ACHN (cell line): ENCODE results near the gene PDCD1.
"Not testable (repeated sequence)": the region's sequence is repeated elsewhere in the genome, so short reads cannot be mapped to it uniquely, and the experiment has no call there.

Experiments
- DNase-seq: peaks from one replicate; pipeline ENCODE4 v3.0.0-alpha.2; 2015
- in situ Hi-C: cut with HindIII; loops from 2 replicates; pipeline ENCODE4 v1.10.0; 2017; ENCODE audit warnings: low sequenced_read_pairs, low pct_ligation_motif_present, low pct_unique_long_range_greater_than_20kb

PDCD1 gene

DNA sequence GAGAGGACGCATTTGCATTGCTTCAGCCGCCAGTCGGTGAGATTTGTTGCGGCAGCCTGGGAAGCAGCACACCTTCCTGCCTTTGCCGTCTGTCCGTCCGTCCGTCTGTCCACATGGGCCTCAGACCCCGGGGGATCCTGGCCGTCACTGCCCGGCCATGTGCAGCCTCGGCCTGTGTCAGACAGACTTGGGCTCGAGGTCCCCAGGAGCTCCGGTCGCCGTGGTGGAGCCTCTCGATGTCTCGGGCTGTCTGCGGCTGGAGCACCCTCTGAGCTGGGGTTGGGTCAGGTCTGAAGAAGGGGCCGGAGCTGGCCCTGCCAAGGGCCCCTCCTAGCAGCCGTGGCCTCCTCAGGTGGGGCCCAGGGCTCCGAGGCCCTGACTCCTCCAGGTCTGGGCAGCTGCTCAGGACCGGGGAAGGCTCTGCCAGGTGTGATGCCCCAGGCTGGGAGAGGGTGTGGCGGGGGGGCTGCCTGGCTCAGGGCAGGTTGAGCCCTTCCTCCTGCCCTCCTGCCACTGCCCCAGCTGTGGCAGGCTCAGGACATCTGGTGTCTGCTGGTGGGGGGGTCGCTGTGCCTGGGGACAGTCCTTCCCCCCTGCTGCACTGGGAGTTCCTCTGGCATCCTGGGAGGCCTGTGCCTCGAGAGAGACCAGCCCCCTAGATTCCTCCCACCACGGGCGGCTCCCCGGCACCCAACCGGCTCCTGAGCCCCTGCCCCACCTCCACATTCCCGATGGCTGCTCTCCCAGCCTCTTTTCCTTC, 37.9 kb downstream of the PDCD1 start:
- no peak for DNase-seq
- in situ Hi-C loops = no loop called here

DNA sequence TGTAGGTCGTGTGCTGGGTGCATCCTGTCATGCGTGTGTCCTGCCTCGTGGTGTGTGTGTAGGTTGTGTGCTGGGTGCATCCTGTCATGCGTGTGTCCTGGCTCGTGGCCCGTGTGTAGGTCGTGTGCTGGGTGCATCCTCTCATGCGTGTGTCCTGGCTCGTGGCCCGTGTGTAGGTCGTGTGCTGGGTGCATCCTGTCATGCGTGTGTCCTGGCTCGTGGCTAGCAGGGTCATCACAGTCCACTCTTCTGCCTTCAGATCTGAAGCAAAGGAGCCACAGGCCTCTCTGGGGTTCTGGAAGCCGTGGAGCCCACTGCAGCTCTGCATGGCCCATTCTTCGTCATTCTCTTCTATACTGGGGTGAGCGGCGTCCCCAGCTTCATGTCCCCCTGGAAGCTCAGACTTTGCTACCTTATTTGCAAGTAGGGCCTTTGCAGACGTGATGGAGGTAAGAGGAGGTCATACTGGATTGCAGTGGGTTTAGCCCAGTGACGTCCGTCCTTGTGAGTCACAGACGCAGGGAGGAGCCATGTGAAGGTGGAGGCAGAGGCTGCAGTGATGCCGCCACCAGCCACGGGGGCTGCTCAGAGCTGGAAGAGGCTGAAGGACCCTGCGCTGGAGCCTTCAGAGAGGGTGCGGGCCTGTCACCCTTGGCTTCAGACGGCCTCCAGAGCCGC, 38.6 kb downstream of the PDCD1 start:
- in situ Hi-C loops, DNase-seq: not testable (repeated sequence)

DNA sequence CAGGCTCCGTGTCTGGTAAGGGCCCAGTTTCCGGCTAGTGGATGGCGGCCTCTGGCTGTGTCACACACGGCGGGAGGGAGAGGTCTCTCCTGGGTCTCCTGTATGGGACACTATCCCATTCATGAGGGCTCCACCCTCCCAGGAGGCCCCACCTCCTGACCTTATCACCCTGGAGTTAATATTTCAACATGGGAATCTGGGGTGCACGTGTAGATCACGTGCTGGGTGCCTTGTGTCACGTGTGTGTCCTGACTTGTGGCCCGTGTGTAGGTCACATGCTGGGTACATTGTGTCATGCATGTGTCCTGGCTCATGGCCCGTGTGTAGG, 39.8 kb downstream of the PDCD1 start:
- no peak for DNase-seq
- in situ Hi-C loops = no loop called here

DNA sequence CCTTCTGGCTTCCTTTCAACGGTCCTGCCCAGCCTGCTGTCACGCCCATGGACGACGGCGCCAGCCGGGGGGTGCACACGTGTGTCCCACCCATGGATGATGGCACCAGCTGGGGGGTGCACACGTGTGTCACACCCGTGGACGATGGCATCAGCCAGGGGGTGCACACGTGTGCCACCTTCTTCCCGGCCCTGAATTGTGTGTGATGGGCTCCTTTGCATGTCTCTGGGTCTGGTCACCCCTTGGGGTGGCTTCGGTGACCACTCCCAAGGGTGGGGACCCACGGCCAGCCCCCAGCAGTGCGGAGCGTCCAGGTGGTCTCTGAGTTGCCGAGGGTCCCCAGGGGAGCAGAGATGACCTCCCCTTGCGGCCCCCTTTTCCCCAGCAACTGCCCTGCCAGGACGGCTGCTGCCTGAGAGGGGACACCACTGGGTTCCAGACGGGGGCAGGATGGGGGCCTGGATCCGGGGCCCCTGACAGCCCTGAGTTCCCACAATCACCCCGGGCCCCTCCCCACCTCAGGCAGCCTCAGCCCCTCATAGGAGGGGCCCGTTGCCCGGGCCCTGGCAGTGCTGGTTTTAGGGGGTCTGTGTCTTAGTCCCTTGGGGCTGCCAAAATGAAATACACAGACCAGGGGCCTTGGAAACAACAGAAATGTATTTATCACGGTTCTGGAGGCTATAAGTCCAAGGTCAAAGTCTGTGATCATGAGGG, 40.3 kb downstream of the PDCD1 start:
- DNase-seq = no peak
- in situ Hi-C loops = no loop called here

DNA sequence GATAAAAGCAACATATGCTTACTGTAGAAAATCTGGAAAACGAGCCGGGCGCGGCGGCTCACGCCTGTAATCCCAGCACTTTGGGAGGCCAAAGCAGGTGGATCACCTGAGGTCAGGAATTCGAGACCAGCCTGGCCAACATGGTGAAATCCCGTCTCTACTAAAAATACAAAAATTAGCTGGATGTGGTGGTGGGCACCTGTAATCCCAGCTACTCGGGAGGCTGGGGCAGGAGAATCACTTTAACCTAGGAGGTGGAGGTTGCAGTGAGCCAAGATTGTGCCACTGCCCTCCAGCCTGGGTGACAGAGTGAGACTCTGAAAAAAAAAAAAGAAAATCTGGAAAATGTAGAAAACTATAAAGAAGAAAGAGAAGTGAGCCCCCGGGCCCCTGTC, 40.9 kb downstream of the PDCD1 start:
- in situ Hi-C loops, DNase-seq: not testable (repeated sequence)

DNA sequence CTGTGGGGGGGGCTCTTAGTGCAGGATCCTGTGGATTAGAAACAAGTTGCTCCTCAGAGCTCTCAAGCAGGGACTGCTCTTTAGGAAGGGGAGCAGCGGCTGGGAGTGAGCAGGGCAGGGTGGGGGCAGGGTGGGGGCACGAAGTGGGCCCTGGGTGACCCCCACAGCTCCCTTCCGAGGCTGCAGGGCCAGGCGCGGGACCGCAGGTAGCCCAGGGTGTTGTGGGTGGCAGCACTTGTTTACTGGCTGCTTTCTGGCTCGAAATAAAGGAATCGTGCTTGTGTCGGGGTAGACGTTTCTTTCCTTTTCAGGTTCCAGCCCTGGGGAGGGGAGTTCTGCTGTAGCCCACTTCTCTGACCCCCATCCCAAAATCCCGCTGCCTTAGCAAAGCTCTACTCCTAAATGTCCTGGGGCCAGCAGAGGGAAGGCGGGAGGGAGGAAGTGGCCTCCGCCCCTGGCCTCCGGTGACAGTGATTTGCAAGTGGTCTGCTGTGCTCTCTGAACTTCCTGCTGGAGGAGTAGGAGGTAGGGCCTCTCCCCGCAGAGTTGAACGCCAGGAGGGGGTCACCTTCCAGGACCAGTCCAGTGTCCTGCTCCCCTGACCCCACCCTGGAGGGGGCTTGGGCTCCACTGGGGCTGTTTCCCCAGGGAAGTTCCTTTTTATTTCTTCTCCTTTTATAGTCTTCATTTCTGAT, 41.4 kb downstream of the PDCD1 start:
- in situ Hi-C loops = no loop called here
- DNase-seq = no peak

DNA sequence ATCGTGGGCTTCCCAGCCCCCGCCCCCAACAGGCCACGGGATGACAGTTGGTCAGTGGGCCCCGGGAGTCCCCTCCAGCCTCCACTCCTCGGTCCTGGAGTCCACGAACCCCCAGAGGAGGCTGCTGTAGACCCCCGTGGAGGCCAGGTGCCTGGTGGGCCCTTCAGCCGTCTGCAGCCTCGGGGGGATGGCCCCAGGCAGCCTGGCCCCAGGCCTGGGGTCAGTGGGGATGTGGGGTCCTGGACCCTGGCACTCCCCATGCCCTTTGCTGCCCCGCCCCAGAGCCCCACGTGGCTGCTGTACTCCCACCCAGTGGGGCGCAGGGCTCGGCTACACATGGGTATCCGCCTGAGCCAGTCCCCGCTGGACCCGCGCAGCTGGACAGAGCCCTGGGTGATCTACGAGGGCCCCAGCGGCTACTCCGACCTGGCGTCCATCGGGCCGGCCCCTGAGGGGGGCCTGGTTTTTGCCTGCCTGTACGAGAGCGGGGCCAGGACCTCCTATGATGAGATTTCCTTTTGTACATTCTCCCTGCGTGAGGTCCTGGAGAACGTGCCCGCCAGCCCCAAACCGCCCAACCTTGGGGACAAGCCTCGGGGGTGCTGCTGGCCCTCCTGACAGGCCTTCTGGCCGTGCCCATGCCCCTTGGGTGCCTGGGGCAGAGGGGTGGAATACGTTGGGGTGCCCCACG, 42.1 kb downstream of the PDCD1 start:
- in situ Hi-C loops = no loop called here
- no peak for DNase-seq

DNA sequence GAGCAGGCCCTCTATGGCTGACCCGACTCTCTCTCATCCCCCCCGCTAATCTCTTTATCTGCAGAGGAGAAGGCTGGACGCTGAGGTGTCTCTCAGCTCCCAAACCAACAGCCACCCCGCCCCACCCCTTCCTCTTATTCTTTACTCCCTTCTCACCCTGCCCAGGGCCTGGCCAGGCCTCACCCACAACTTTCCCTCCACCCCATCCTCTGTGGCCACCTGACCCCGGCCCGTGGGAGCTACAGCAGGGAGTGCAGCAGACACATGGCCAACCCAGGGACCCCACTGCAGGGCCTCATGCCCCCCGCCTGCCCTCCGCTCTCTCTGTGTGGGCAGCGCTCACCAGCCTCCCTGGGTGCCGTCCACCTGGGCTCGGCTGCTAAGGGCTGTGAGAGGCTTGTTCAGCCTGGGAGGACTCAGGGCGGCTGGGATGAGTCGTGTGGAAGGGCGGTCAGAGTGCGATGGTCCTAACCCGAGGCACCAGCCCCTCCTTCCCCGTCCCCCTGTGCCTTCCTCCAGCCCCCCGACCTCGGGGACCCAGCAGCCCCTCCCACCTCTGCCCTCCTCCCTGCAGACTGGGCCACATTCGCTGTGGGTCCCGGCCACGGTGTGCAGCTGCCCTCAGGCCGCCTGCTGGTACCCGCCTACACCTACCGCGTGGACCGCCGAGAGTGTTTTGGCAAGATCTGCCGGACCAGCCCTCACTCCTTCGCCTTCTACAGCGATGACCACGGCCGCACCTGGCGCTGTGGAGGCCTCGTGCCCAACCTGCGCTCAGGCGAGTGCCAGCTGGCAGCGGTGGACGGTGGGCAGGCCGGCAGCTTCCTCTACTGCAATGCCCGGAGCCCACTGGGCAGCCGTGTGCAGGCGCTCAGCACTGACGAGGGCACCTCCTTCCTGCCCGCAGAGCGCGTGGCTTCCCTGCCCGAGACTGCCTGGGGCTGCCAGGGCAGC, 42.9 kb downstream of the PDCD1 start:
- in situ Hi-C loops = no loop called here

DNA sequence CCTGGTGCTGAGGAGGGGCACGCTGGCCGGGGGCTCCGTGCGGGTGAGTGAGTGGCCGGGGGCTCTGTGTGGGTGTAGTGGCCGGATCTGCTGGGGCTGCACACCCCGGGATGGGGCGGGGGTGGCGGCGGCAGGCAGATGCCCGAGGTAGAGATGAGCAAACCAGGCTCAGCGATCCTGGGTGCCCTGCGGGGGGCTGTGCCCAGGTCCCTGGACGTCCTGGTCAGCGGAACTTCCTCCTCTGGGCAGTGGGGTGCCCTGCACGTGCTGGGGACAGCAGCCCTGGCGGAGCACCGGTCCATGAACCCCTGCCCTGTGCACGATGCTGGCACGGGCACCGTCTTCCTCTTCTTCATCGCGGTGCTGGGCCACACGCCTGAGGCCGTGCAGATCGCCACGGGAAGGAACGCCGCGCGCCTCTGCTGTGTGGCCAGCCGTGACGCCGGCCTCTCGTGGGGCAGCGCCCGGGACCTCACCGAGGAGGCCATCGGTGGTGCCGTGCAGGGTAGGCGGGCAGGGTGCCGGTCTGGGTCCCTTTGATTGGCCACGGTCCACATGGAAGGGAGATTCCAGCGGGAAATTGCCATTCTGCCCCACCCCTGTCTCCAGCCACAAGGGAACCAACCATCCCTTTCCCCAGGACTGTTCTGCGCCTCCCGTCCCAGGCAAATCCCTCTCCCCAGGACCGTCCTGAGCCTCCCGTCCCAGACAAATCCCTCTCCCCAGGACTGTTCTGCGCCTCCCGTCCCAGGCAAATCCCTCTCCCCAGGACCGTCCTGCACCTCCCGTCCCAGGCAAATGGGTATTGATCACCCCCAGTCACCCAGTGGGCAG, 43.8 kb downstream of the PDCD1 start:
- in situ Hi-C loops = no loop called here
- DNase-seq = no peak

More for the DNA sequence above, 42.9 kb downstream of the PDCD1 start:
- no peak for DNase-seq

DNA sequence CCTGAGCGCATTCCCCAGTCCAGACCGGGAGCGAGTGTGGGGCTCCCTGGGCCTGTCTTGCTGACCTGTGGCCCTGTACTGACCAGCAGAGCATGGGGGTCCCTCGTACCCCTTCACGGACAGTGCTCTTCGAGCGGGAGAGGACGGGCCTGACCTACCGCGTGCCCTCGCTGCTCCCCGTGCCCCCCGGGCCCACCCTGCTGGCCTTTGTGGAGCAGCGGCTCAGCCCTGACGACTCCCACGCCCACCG, 44.4 kb downstream of the PDCD1 start:
- in situ Hi-C loops = no loop called here
- DNase-seq = no peak

DNA sequence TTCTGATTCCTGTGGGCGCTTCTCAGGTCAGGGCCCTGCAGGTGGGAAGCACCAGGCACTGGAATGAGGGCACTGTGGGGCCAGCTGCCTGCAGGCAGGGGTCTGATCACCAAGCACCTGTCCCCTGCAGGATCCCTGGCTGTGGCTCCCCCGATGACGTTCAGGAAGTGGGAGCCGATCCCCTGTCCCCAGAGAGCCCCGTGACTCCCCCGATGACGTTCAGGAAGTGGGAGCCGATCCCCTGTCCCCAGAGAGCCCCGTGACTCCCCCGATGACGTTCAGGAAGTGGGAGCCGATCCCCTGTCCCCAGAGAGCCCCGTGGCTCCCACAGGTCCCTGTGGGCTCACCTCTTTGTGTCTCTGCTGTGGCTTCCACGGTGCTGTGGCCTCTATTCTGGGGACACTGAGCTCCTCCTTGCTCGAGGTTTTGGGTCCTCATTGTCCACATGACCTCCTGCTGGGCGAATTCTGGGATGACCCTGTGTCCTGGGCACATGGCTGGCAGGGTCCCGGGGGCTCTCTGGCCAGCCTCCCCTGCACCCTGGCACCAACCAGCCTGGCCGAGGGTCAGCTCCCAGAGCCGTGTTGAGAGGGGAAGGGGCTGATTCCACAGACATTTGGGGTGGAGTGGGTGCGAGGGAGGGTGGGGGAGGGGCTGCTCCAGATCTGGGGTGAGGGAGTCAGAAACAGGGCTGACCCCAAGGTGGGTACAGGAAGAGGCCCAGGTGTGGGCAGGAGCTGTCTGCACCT, 44.9 kb downstream of the PDCD1 start:
- in situ Hi-C loops = no loop called here

DNA sequence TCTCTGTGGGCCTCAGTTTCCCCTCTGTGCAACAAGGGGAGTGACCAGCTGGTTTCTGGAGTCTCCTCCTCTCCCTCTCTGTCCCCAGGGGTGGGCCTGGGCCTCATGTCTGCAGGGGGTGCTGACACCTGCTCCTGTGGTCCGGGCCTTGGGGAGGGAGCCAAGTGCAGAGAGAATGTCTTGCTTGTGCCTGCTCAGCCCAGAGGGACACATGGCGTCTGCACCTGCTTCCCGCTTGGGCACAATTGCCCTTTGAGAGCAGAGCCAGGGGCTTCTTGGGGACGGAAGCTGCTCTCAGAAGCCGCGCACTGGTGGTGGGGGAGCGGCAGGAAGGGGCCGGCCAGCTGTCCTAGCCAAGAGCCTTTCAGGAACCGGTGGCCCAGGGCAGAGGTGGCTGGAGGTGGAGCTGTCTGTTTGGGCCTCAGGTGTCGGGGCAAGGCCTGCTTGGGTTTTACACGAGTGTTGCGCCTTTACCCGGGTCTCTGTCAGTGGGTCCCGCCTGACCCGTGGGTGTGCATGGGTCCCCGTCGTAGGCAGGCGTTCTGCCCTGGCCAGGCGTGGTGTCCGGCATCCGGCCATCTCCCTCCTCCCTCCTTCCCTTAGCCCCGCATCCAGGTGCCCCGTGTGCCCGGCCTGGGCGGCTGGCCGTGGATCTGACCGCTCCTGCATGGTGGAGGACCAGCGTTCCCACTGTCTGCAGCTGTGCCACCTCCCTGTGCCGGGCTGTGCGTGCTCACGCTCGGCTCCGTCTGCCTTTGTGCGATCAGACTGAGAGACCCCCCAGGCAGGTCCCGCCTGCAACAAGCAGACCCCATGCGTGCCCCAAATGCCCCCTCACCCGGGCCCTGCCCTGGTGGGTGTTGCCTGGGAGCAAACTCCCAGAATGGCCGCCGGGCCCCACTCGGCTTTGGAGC, 45.7 kb downstream of the PDCD1 start:
- in situ Hi-C loops = no loop called here
- DNase-seq = no peak

More for the DNA sequence above, 44.9 kb downstream of the PDCD1 start:
- DNase-seq = no peak

DNA sequence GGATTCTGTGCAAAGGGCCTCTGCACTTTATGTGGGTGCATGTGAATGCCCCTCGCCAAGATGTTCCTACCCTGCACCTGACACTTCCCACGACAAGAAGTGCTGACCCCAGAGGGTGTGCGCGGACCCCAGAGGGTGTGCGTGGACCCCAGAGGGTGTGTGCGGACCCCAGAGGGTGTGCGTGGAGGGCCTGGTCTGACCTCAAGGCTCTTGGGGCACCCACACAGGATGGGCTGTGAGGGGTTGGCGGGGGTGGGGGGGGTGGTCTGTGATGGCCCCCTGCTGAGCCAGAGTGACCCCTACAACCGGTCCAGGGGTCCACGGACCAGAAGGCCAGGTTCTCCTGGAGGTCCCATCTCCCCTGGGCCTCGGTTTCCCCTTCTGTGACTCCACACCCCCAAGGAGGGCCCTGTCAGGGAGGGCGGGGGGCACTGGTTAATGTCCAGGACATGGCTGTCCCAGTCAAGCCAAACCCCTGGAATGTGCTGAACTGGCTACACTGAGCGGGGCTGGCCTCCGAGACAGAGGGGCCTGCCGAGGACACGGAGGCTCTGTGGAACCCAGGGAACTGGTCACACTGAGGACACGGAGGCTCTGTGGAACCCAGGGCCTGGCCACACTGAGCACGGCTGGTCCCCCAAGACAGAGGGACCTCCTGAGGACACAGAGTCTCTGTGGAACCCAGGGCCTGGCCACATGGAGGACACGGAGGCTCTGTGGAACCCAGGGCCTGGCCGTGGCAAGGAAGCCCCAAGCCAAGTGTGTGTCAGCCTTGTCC, 46.6 kb downstream of the PDCD1 start:
- in situ Hi-C loops = no loop called here
- DNase-seq = no peak

DNA sequence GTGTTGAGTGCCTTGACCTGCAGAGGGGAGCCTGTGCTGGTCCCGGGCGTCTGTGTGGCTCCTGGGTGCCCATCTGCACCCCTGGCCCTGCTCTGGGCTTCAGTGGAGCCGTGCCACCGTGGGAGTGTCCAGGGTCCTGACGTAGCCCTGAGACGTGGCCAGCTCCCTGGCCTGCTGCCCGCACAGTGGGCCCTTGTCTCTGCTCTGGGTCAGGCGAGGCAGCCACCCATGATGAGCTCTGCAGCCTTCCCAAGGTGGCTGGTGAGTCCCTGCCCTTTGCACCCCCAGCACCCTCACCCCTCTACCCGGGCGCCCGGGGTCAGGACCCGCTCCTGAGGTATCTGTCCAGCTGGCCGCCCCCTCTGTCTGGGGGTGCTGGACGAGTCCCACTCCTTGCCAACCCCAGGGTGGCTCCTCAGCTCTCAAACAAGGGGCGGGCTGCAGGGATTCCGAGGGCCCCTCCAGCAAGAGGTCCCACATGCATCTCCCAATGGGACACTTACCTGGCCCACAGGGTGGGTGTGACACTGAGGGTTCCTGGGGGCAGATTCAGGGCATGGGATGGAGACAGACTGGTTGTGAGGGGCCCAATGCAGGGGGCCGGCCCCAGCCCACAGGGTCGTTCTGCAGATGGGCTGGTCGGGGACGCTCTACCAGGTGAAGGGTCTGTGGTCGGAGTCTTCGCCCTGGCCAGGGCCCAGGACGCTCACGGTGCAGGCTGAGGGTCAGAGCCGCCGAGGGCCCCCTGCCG, 47.3 kb downstream of the PDCD1 start:
- DNase-seq = no peak
- in situ Hi-C loops = no loop called here
